Neural cell (in vitro differentiated cells): ENCODE data around the gene HJV. TPM values are rescaled to one million over a fixed set of nuclear protein-coding genes. Genes with fewer than 3 reads are reported as not detected.

Experiments
- H2AFZ ChIP-seq: fragments of 200-600, 300-800 bp; sonication (generic), shearing (Covaris generic); 2 replicates; pipeline ENCODE4 v1.6.0; 2014; ENCODE audit warnings: low read depth, mild to moderate bottlenecking, antibody characterized with exemption, low read length, moderate library complexity
- H3F3A ChIP-seq: fragments of 200-600 bp; shearing (Covaris generic); 2 replicates; pipeline ENCODE4 v1.6.1; 2016; ENCODE audit warnings: mild to moderate bottlenecking, moderate library complexity, mixed read lengths, antibody characterized with exemption, low read length; ENCODE audit not compliant: insufficient read depth, poor library complexity, severe bottlenecking
- H3K27ac ChIP-seq: fragments of 200-600, 300-800 bp; sonication (generic), shearing (Covaris generic); 2 replicates; pipeline ENCODE4 v1.5.1; 2014; ENCODE audit warnings: mild to moderate bottlenecking, low read length, moderate library complexity
- H3K27me3 ChIP-seq: fragments of 300-800, 200-600 bp; sonication (generic), shearing (Covaris generic); 2 replicates; pipeline ENCODE4 v1.6.0; 2014; ENCODE audit warnings: mild to moderate bottlenecking, low read depth, low read length, moderate library complexity; ENCODE audit not compliant: insufficient read depth
- H3K36me3 ChIP-seq: fragments of 300-800, 200-600 bp; sonication (generic), shearing (Covaris generic); 2 replicates; pipeline ENCODE4 v1.5.1; 2014; ENCODE audit warnings: mild to moderate bottlenecking, antibody characterized with exemption, low read length, moderate library complexity; ENCODE audit not compliant: insufficient read depth
- H3K4me2 ChIP-seq: fragments of 300-800, 200-600 bp; sonication (generic), shearing (Covaris generic); 2 replicates; pipeline ENCODE4 v1.6.0; 2014; ENCODE audit warnings: mild to moderate bottlenecking, low read length
- H3K4me3 ChIP-seq: fragments of 300-800, 200-600 bp; sonication (generic), shearing (Covaris generic); 2 replicates; pipeline ENCODE4 v1.5.1; 2014; ENCODE audit warnings: mild to moderate bottlenecking, low read length, moderate library complexity
- H3K79me2 ChIP-seq: fragments of 200-600 bp; shearing (Covaris generic); replicated peaks from 2 replicates; pipeline ENCODE4 v1.6.0; 2014; ENCODE audit warnings: mild to moderate bottlenecking, low read length, moderate library complexity; ENCODE audit not compliant: insufficient read depth
- H3K9ac ChIP-seq: fragments of 300-800, 200-600 bp; sonication (generic), shearing (Covaris generic); 2 replicates; pipeline ENCODE4 v1.6.1; 2016; ENCODE audit warnings: mild to moderate bottlenecking, low read length, mixed read lengths
- H3K9me2 ChIP-seq: fragments of 200-600 bp; shearing (Covaris generic); 2 replicates; pipeline ENCODE4 v1.6.1; 2016; ENCODE audit warnings: mild to moderate bottlenecking, low read length, mixed read lengths; ENCODE audit not compliant: insufficient read depth
- H3K9me3 ChIP-seq: fragments of 200-600, 300-800 bp; sonication (generic), shearing (Covaris generic); 2 replicates; pipeline ENCODE4 v1.6.1; 2016; ENCODE audit warnings: mild to moderate bottlenecking, mixed run types, low read length, moderate library complexity, mixed read lengths
- H4K20me1 ChIP-seq: fragments of 200-600 bp; shearing (Covaris generic); 2 replicates; pipeline ENCODE4 v1.6.1; 2016; ENCODE audit warnings: mild to moderate bottlenecking, mixed run types; ENCODE audit not compliant: insufficient read depth
- EP300 ChIP-seq: fragments of 450-650 bp; conservative IDR thresholded peaks from 2 replicates; pipeline ENCODE4 v1.6.1; 2014; ENCODE audit warnings: antibody characterized with exemption, mild to moderate bottlenecking, moderate library complexity; ENCODE audit not compliant: poor library complexity, severe bottlenecking
- EZH2 ChIP-seq: fragments of 200-600, 300-800 bp; shearing (Covaris generic), sonication (generic); IDR thresholded peaks from 2 replicates; pipeline ENCODE4 v1.6.1; 2014; ENCODE audit warnings: antibody characterized with exemption, low read length, borderline replicate concordance, mild to moderate bottlenecking; ENCODE audit not compliant: insufficient read depth, poor library complexity, severe bottlenecking
- MXI1 ChIP-seq: fragments of 450-650 bp; conservative IDR thresholded peaks from 2 replicates; pipeline ENCODE4 v1.6.1; 2014; ENCODE audit warnings: antibody characterized with exemption, mild to moderate bottlenecking; ENCODE audit not compliant: poor library complexity, severe bottlenecking
- POLR2AphosphoS5 ChIP-seq: IDR thresholded peaks from 2 replicates; pipeline ENCODE4 v1.6.1; 2012
- RAD21 ChIP-seq: fragments of 450-650 bp; conservative IDR thresholded peaks from 2 replicates; pipeline ENCODE4 v1.6.1; 2014; ENCODE audit warnings: antibody characterized with exemption, mild to moderate bottlenecking, moderate library complexity
- SMC3 ChIP-seq: fragments of 450-650 bp; conservative IDR thresholded peaks from 2 replicates; pipeline ENCODE4 v1.6.1; 2014; ENCODE audit warnings: antibody characterized with exemption, mild to moderate bottlenecking, moderate library complexity; ENCODE audit not compliant: poor library complexity
- TAF1 ChIP-seq: IDR thresholded peaks from 2 replicates; pipeline ENCODE4 v1.6.1; 2012; ENCODE audit warnings: low read depth
- polyA plus RNA-seq: library from polyadenylated mRNA; depleted of rRNA; stranded (reverse); fragments of >200 nt; gene quantifications from 2 replicates; pipeline ENCODE4 v1.2.3, GENCODE V29; 2014
- small RNA-seq, 3 experiments: library from RNA; depleted of rRNA; stranded (forward); fragments of <200 nt; gene quantifications; one replicate each; pipeline ENCODE3, GENCODE V24; 2012
- TF ChIP-seq, protein P1 (sequence below): IDR thresholded peaks from 2 replicates; pipeline ENCODE4 v1.6.1; 2012; ENCODE audit warnings: borderline replicate concordance
- TF ChIP-seq, protein P2 (sequence below): fragments of 450-650 bp; IDR thresholded peaks from 2 replicates; pipeline ENCODE4 v1.5.1; 2014; ENCODE audit warnings: antibody characterized with exemption, mild to moderate bottlenecking, moderate library complexity; ENCODE audit not compliant: poor library complexity, severe bottlenecking

The HJV gene
- polyA plus RNA-seq, 1 donor from 2014 or later: not detected

- Histone ChIP-seq H4K20me1 (no peaks in the 10 kb centered on the region), H3K79me2 (no peaks in the 10 kb centered on the region), H3K9ac (no peak overlapping the region), H3K4me2 (no peak overlapping the region), H3K9me3 (no peaks in the 10 kb centered on the region), H3K4me3 (no peak overlapping the region), H3F3A (no peaks in the 10 kb centered on the region), H3K27me3 (no peaks in the 10 kb centered on the region), H3K36me3 (no peaks in the 10 kb centered on the region), H2AFZ (no peak overlapping the region), H3K27ac (no peak overlapping the region), H3K9me2 (no peaks in the 10 kb centered on the region)
- TF ChIP-seq, protein P1, sequence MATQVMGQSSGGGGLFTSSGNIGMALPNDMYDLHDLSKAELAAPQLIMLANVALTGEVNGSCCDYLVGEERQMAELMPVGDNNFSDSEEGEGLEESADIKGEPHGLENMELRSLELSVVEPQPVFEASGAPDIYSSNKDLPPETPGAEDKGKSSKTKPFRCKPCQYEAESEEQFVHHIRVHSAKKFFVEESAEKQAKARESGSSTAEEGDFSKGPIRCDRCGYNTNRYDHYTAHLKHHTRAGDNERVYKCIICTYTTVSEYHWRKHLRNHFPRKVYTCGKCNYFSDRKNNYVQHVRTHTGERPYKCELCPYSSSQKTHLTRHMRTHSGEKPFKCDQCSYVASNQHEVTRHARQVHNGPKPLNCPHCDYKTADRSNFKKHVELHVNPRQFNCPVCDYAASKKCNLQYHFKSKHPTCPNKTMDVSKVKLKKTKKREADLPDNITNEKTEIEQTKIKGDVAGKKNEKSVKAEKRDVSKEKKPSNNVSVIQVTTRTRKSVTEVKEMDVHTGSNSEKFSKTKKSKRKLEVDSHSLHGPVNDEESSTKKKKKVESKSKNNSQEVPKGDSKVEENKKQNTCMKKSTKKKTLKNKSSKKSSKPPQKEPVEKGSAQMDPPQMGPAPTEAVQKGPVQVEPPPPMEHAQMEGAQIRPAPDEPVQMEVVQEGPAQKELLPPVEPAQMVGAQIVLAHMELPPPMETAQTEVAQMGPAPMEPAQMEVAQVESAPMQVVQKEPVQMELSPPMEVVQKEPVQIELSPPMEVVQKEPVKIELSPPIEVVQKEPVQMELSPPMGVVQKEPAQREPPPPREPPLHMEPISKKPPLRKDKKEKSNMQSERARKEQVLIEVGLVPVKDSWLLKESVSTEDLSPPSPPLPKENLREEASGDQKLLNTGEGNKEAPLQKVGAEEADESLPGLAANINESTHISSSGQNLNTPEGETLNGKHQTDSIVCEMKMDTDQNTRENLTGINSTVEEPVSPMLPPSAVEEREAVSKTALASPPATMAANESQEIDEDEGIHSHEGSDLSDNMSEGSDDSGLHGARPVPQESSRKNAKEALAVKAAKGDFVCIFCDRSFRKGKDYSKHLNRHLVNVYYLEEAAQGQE: no peak
- TF ChIP-seq EZH2: no peak
- TF ChIP-seq SMC3: no peak
- TF ChIP-seq TAF1: no peak
- TF ChIP-seq MXI1: no peak
- TF ChIP-seq RAD21: no peak
- no peak for TF ChIP-seq POLR2AphosphoS5
- no peak for TF ChIP-seq EP300
- TF ChIP-seq, protein P2, sequence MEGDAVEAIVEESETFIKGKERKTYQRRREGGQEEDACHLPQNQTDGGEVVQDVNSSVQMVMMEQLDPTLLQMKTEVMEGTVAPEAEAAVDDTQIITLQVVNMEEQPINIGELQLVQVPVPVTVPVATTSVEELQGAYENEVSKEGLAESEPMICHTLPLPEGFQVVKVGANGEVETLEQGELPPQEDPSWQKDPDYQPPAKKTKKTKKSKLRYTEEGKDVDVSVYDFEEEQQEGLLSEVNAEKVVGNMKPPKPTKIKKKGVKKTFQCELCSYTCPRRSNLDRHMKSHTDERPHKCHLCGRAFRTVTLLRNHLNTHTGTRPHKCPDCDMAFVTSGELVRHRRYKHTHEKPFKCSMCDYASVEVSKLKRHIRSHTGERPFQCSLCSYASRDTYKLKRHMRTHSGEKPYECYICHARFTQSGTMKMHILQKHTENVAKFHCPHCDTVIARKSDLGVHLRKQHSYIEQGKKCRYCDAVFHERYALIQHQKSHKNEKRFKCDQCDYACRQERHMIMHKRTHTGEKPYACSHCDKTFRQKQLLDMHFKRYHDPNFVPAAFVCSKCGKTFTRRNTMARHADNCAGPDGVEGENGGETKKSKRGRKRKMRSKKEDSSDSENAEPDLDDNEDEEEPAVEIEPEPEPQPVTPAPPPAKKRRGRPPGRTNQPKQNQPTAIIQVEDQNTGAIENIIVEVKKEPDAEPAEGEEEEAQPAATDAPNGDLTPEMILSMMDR: no peak
Measured at GRCh38 chr1:145972580-145972979, 49.0 kb downstream of the HJV start.

Small RNA genes lying within 50 kb of the gene (small RNA-seq; reads per million reads assigned to genes)
- 35.7 to 2,022 (median 340) reads per million in 3 experiments for gene RNVU1-6

Other genes with a start within 250 kb of the HJV start
- gene RNF115, start 197.6 kb downstream of the HJV start, polyA plus RNA-seq: 22.3 and 25.7 TPM in 2 replicates
- 30.1 and 33.1 TPM in 2 replicates for gene POLR3C, start 197.5 kb downstream of the HJV start, polyA plus RNA-seq
- gene NUDT17, start 176.1 kb downstream of the HJV start, polyA plus RNA-seq: 4.5 and 5.4 TPM in 2 replicates
- gene PIAS3, start 162.7 kb downstream of the HJV start, polyA plus RNA-seq: 15.0 and 16.5 TPM in 2 replicates
- gene ANKRD35, start 135.9 kb downstream of the HJV start, polyA plus RNA-seq: 0.16 TPM in 1 of 2 replicates, not detected in the other
- gene ITGA10, start 111.7 kb downstream of the HJV start, polyA plus RNA-seq: 0.84 and 0.94 TPM in 2 replicates
- gene PEX11B, start 103.0 kb downstream of the HJV start, polyA plus RNA-seq: 49.5 and 52.4 TPM in 2 replicates
- gene RBM8A, start 94.3 kb downstream of the HJV start, polyA plus RNA-seq: 301 and 366 TPM in 2 replicates
- gene LIX1L, start 63.7 kb downstream of the HJV start, polyA plus RNA-seq: 15.7 and 17.0 TPM in 2 replicates
- gene ANKRD34A, start 57.2 kb downstream of the HJV start, polyA plus RNA-seq: 0.16 and 1.7 TPM in 2 replicates
- 37.5 and 38.6 TPM in 2 replicates for gene POLR3GL, start 57.0 kb downstream of the HJV start, polyA plus RNA-seq
- gene TXNIP, start 25.2 kb downstream of the HJV start, polyA plus RNA-seq: 140 and 165 TPM in 2 replicates
- 0.26 and 0.34 TPM in 2 replicates for gene NBPF10, start 123.1 kb upstream of the HJV start, polyA plus RNA-seq
- gene NOTCH2NLA, start 207.3 kb upstream of the HJV start, polyA plus RNA-seq: 0.06 TPM in 1 of 2 replicates, not detected in the other